Measurements from ENCODE around the gene MYH15. TPM values are rescaled to one million over a fixed set of nuclear protein-coding genes. Genes with fewer than 3 reads are reported as not detected.

The MYH15 gene
- total RNA-seq, 1 experiment from 2014 or later = 1.2 TPM

GRCh38 chr3:108477511-108478147 lies 32.8 kb downstream of the MYH15 start:
- BruUV-seq (replicated peaks) = no TSS peak
- CTCF ChIA-PET = interaction anchor here (0.8 to 1.1 kb wide), 4 partner anchors 9 to 550 kb away, joined by 3 to 6 read pairs (median 3); no protein-coding TSS in a partner anchor
- Histone ChIP-seq H3K4me3 (ENCODE audit: low read depth in 2 of 2, low read length in 2 of 2) (no peak overlapping the region), H3K36me3 (ENCODE audit: control insufficient read depth, insufficient read depth, low read length) (no peaks in the 10 kb centered on the region), H3K27me3 (ENCODE audit: control insufficient read depth, insufficient read depth, low read length) (no peaks in the 10 kb centered on the region), H3K27ac (ENCODE audit: low read length) (no peak overlapping the region), H3K9me3 (ENCODE audit: control insufficient read depth, insufficient read depth, low read depth, low read length) (peaks cover 10% of the 10 kb centered on the region; the same call in 1 of the 2 replicates), H3K4me1 (ENCODE audit: control insufficient read depth, insufficient read depth, low read length) (0 out of 2 replicates have a peak, but pooled peaks cover 1% of the 10 kb centered on the region)
- intact Hi-C loops (cut with micrococcal nuclease; ENCODE audit: unreplicated experiment) (loop anchor here (10.0 kb wide), 1 partner anchor 553 kb away; no protein-coding TSS in a partner anchor), in situ Hi-C loops (cut with HindIII; ENCODE audit: low pct_unique_long_range_greater_than_20kb, low sequenced_read_pairs) (no loop called here)
- ATAC-seq (0 out of 2 replicates have a peak, but pooled peaks have one; percentile 60), DNase-seq (ENCODE audit: low read depth, low spot score) (no peak)
- TF ChIP-seq CTCF (IDR thresholded peaks at IDR 0.05) (peak; percentile 88), SIN3A (IDR thresholded peaks at IDR 0.05; ENCODE audit: borderline replicate concordance, insufficient read depth, low read depth, low read length) (no peak)
- POLR2A ChIA-PET = no interaction called here

DNA sequence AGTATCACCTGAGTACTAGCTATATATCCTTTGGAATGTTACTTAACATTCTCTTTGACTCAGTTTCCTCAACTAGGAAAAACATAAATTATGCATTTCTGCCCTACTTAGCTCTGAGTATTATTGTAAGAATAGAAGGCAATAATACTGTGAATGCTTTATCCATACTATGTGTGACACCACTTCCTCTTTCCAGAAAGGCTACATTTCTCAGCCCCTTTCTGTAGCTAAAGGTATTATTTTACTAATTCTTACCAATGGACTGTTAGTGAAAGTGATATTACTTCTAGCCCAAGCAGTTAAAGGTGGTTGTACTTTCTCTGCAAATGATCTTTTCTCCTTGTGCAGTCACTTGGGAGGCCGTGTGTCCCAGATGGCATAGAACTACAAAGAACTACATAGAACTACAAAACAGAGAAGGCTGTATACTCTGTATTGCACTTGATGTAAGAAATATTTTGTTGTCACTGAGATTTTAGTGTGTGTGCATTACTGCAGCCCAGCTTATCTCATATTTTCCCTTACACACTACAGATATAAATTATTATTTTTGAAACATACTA lies 35.1 kb downstream of the MYH15 start:
- no peaks in the 10 kb centered on the region for H3K27me3 ChIP-seq (ENCODE audit: control insufficient read depth, insufficient read depth, low read length)
- H3K36me3 ChIP-seq (ENCODE audit: control insufficient read depth, insufficient read depth, low read length) = no peaks in the 10 kb centered on the region
- no peak overlapping the region for H3K27ac ChIP-seq (ENCODE audit: low read length)
- ATAC-seq = no peak
- no peak for DNase-seq (ENCODE audit: low read depth, low spot score)
- no TSS peak for BruUV-seq (replicated peaks)
- POLR2A ChIA-PET = no interaction called here
- TF ChIP-seq TCF7L2 (IDR thresholded peaks at IDR 0.05; ENCODE audit: low read depth, low read length) (no peak), SIN3A (IDR thresholded peaks at IDR 0.05; ENCODE audit: borderline replicate concordance, insufficient read depth, low read depth, low read length) (no peak), CTCF (IDR thresholded peaks at IDR 0.05) (no peak), REST (IDR thresholded peaks at IDR 0.05; ENCODE audit: insufficient read depth in 1 of 2, low read depth in 2 of 2, low read length in 1 of 2) (no peak)
- H3K4me1 ChIP-seq (ENCODE audit: control insufficient read depth, insufficient read depth, low read length) = peaks cover 21% of the 10 kb centered on the region
- in situ Hi-C loops (cut with HindIII; ENCODE audit: low pct_unique_long_range_greater_than_20kb, low sequenced_read_pairs) = no loop called here
- H3K4me3 ChIP-seq (ENCODE audit: low read depth in 2 of 2, low read length in 2 of 2) = no peak overlapping the region
- intact Hi-C loops (cut with micrococcal nuclease; ENCODE audit: unreplicated experiment) = loop anchor here (10.0 kb wide), 1 partner anchor 550 kb away; no protein-coding TSS in a partner anchor
- CTCF ChIA-PET = no interaction called here
- H3K9me3 ChIP-seq (ENCODE audit: control insufficient read depth, insufficient read depth, low read depth, low read length) = peaks cover 10% of the 10 kb centered on the region; the same call in 1 of the 2 replicates
